Iris pigment epithelial cell (primary cell): ENCODE results near the gene PIGT.

Experiments used
- DNase-seq: peaks from one replicate; pipeline ENCODE4 v3.0.0-alpha.2; 2011; ENCODE audit warnings: low read depth

The PIGT gene

DNA sequence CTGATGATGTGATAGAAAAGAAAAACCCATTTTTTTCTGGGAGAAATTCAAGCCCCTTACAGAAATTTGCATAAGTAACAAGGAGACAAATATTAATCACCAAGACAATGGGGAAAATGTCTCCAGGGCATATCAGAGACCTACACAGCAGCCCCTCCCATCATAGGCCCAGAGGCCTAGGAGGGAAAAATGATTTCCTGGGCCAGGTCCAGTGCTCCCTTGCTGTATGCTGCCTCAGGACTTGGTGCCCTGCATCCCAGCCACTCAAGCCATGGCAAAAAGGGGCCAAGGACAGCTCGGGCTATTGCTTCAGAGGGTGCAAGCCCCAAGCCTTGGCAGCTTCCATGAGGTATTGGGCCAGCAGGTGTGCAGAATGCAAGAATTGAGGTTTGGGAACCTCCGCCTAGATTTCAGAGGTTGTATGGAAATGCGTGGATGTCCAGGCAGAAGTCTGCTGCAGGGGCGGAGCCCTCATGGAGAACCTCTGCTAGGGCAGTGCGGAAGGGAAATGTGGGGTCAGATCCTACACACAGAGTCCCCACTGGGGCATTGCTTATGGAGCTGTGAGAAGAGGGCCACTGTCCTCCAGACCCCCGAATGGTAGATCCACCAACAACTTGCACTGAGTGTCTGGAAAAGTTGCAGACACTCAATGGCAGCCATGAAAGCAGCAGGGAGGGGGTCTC, 15.5 kb upstream of the PIGT start:
- DNase-seq = no peak

DNA sequence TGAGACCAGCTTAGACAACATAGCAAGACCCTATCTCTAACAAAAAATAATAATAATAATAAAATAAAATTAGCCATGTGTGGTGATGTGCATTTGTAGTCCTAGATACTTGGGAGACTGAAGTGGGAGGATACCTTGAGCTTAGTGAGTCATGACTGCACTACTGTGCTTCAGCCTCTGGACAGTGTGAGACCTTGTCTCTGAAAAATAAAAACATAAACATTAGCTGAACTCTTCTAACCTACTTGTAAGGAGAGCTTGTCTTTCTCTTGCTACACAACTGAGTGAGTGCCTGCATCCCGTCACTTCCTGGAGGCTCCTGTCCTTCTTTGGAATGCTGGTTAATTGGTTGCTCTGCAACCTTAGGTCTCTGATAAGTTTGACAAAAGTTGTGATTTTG, 13.0 kb upstream of the PIGT start:
- DNase-seq = peak; percentile 81

DNA sequence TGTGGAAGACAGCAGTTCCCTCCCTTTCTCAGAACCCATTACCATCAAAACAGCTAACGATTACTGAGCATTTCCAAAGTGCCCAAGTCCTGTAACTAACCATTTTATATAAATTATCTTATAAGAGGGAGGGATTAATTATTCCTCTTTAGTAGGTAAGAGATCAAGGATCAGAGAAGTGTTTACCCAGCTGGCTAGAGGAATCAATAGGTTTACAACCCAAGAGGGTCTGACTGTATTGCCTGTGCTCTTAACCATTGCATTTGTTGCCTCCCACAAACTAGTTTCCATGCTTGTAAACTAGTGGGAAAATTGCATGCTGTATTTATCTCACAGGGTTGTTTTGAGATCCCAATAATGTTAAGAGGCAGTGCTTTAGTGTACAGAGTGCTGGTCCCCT, 11.5 kb upstream of the PIGT start:
- no peak for DNase-seq

DNA sequence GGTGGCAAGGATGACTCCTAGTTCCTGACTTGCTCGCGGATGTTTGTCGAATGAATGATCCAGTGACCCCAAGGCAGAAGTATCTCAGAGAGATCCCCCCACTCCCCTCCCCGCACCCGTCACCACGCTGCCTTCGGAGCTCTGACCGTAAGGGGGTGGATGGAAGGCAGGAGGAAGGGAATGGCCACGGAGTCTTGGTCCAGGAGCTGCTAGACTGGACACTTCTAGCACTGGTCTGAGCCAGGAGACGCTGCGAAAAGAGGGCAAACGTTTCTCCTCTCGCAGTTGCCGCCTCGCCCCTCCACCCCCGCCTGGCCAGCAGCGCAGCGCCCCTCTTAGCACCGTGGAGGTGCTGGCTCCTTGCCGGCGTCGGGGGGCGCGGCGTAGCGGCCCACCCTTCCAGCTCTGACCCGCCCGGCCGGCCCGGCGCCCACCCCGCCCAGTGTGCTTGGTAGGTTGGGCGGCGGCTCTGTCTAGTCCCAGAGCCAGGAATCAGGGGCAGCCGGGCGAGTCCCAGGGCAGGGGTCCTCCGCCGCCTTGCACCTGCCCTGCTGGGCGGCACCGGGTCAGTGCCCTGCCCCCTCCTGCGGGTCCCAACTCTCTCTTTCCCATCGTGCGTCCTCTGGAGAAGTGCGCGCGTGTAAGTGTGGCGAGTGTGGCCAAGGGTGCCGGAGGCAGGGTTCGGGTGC, 10.2 kb upstream of the PIGT start:
- DNase-seq = no peak

DNA sequence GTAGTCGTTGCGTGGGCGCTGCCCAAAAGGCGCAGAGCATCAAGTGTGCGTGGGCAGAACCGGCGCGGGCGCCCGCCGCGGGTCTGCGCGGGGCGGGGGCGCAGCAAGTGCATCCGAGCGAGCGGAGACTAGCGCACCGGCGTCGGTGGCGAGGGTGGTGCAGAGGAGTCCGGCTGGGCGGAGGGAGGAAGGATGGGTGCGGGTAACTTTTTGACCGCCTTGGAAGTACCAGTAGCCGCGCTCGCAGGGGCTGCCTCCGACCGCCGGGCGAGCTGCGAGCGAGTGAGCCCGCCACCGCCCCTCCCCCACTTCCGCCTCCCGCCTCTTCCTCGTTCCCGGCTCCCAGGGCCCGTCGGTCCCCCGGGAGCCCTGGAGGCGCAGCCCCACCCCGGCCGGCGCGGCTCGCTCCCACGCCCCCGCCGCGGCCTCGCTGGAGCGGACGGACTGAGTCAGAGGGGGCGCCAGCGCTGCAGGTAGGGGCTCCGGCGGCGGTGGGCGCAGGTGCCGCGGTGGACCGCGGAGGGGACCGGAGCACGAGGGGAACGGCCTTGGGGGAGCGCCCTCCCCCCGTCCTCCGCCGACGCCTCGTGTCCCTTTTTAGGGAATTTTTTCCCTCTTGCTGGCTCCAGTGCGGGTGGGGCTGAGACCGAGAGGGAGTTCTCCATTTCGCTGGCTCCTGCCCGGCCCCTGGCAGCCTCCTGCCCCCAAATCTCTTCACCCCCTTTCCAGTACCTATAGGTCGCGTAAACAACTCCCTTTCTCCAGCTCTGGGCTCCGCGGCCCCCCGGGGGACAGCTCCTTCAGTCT, 9.5 kb upstream of the PIGT start:
- DNase-seq = no peak

DNA sequence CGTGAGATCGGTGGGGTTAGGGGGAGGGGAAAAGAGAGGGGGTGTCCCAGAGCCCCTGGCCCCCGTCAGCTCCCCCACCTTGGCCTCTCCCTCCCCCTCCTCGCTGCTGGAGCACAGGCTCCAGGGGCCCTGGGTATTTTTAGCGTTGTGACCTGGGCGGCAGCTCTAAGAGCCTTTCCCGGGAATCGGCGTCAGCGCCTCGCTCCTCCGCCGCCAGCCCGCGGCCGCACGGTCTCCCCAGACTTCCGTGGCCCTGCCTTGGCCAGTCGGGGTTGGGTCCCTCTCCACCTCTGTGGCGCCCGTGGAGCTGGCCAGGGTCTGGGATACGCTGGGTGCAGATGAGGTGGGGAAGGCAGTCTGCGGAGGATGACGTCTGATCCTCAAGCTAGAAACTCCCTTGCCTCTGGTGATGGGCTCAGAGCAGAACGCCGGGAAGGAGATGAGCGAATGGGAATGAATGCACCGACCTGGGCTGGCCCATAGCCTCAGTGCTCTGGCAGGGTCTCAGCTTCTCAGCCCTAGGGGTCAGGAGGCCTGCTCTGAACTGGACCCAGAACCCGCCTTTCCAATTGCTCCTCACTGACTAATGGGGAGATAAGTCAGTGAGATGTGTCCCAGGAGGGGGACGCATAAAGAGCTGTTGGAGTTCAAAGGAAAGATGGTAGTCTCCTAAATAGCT, 8.7 kb upstream of the PIGT start:
- DNase-seq = peak; percentile 50

DNA sequence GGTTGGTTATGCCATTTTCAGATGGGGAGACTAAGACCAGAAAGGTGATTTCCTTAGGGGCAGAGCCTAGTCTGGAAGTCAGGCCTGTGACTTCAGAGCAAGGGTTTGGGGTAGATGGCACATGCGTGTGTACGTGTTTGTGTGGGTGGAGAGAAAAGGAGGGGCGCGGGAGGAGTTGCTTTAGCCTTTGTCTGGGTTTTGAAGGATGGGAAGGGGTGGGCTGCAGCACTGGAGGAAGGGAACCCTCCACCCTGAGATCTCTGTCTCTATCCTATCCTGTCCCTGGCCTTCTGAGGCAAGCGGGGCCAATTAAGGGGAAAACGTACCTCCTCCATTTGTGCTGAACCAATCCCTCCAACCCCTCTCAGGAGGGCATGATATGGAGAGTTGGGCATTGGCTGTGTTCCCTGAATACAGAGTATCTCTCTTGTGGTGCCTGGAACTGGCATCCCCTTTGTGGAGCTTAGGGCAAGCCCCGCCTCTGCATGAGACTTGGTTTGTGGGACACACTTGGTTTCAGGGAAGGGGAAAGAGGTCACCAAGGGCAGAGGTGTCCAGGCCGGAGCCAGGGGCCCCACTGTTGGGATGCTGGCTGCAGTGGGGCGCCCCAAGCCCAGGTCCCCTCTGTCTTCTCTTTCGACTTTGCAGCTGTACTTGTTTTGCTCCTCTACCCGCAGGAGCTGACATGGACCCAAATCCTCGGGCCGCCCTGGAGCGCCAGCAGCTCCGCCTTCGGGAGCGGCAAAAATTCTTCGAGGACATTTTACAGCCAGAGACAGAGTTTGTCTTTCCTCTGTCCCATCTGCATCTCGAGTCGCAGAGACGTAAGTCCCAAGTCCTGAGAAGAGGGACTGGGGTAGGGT, 7.9 kb upstream of the PIGT start, which contains the start of gene DBNDD2:
Gene DBNDD2 (plus strand): TSS at position 507 of the 863 bp plus-strand sequence. CDS start 179 bp downstream, at position 686.
- DNase-seq = no peak

DNA sequence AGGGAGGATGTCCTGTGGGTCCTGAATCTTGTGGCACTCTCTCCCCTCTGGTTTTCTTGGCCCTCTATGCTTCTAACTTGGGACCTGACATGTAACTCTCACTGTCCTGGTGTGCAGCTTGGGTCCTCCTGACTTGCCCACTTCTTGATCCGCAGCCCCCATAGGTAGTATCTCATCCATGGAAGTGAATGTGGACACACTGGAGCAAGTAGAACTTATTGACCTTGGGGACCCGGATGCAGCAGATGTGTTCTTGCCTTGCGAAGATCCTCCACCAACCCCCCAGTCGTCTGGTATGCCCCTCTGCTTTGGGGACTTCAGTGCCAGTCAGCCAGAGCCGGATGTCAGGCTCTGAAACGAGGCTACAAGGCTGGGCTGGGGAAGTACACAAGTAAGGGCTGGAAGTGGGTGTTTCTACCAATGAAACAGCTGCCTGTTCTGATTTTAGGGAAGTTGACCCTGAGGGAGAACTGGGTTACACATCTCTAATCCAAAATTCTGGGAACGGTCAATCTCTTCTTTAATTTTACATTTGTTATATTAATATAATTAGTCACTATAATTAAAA, 7.2 kb upstream of the PIGT start:
- no peak for DNase-seq

DNA sequence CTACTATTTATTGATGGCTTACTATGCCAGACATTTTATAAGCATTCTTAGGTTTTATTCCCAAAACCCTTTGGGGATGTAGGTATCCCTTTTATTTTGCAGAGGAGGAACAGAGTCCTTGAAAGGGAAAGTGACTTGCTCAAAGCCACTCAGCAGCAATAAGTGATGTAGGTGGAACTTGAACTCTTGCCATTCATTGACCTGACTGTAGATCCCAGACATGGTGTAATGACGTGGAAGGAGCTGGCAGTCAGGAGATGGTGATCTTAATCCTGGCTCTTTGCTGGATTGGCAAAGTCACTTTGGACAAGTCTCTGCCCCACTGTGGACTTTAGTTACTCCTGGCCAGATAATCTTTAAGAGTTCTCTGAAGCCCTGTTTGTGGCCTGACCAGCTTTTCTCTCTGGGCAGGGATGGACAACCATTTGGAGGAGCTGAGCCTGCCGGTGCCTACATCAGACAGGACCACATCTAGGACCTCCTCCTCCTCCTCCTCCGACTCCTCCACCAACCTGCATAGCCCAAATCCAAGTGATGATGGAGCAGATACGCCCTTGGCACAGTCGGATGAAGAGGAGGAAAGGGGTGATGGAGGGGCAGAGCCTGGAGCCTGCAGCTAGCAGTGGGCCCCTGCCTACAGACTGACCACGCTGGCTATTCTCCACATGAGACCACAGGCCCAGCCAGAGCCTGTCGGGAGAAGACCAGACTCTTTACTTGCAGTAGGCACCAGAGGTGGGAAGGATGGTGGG, 6.2 kb upstream of the PIGT start:
- no peak for DNase-seq

DNA sequence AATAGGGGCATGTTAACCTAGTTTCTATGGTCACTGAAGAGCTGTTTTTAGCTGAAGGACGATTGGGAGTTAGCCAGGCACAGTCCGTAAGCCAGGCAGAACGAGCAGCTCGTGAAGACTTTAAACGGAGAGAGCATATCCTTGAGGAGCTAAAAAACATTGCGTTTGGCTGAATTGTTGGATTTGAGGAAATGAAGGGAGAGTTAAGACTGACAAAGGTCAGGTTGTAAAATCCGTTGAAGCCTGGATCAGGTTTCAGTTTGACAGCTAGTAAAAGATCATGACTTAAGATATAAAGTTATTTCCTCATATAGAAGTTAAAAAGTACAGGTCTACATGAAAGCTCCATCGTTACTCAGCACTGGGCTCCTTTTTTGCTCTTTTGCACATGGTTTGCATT, 5.1 kb upstream of the PIGT start:
- no peak for DNase-seq

DNA sequence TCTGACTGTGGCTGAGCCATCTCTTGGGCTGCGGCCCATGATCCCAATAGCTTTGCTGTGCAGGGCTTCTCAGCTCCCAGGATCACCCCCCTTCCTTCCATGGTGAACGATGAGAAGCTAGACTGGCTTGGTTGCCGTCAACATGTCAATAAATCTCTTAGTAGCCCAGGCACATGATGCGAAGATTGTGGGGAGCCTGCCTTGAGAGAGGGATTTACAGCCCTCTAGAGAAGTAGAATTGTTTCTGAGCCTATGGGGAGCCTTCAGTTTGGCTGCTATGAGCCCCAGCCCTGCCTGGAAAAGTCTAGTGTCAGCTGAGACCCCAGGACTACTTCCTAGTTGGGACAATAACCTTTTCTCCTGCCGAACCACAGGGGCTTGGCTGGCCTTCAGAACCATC, 3.3 kb upstream of the PIGT start:
- no peak for DNase-seq

DNA sequence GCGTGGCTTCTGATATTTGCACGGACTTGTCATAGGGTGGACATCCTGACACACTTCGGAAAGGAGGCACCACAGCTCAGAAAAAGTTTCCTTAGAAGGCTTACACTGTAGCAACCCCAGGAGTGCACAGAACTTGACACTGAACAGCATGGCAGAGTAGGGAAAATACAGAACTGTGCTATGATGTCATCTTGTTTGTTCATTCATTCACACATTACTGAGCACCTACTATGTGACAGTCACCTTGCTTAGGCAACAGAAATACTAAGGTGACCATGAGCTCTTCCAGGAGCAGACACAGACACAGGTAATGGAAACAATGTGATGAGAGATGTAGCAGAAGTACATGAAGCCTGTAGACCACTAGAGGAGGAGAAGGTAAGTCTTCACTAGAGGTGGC, 2.5 kb upstream of the PIGT start:
- DNase-seq = no peak

DNA sequence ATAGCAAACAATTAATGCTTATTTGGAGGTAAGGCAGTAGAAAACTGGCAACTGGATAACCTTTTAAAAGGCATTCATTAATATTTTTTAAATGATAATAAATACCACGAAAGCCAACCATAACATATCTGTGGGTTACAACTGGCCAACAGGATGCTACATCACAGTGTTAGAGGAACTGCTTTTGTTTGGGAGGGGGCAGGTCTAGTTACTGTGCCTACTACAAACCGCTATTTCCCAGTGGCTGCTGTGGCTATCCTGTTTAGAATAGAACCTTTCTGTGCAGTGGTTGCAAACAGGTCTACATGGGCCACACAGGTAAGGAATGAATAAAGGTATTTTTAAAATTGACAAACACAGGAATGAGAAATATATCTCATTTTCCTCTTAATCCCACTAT, 976 bp downstream of the PIGT start:
- DNase-seq = no peak

DNA sequence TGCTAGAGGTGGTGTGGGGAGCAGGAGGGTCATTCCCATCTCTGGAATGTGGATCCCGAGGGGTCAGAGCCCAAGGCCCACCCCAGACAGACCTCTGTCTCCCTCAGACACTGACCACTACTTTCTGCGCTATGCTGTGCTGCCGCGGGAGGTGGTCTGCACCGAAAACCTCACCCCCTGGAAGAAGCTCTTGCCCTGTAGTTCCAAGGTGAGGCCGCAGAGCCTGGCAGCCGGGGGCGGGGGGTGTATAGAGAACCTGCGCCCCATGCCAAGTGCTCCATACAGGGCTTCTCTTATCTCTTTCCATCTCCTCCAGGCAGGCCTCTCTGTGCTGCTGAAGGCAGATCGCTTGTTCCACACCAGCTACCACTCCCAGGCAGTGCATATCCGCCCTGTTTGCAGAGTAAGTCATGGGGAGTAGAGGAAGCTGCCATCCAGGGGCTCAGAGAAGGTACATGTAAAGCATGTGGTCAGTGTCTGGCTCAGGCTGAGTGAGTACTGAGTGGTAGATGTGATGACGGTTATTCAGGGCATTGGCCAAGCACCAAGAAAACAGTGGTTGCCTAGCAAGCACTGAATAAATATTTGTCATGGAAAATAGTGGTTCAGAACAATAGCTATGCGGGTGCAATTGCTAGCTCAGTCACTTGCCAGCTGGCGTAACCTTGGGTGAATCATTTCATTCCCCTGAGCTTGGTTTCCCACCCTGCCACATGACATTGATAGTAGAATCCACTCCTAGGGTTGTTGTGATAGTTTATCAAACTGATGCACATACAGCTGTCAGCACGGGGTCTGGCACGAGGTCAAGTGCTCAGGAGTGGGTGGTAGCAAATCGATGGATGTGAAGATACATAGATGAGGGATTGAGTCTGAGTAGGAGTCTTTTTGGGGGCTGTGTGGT, 3.5 kb downstream of the PIGT start:
- peak; percentile 89 for DNase-seq

DNA sequence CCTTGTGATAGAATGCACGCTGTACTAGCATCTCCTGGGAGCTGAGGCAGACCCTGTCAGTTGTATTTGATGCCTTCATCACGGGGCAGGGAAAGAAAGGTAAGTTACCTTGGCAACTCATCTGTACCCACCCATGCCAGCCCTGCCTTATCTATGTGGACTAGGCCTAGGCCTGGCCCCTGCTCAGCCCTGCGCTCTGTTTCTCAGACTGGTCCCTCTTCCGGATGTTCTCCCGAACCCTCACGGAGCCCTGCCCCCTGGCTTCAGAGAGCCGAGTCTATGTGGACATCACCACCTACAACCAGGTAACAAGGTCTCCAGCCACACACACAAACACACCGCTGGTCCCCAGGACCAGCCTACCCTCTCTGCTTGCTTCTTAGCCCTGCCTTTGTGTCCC, 4.2 kb downstream of the PIGT start:
- no peak for DNase-seq

DNA sequence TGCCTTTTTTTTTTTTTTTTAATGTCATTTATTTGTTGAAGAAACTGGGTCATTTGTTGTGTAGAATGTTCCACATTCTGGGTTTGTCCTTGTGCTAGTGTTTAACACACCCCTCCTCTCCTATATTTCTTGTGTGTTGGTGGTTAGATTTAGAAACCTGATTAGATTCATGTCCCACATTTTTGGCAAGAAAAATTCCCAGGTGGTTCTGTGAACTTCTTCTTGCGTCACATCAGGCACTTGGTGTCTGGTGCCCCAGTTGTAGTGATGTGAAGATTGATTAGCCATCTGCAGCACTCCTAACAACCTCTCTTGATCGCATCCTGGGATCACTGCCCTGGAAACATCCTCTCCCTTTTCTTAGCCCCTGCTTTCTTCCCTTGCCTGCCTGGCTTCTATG, 7.8 kb downstream of the PIGT start:
- no peak for DNase-seq

DNA sequence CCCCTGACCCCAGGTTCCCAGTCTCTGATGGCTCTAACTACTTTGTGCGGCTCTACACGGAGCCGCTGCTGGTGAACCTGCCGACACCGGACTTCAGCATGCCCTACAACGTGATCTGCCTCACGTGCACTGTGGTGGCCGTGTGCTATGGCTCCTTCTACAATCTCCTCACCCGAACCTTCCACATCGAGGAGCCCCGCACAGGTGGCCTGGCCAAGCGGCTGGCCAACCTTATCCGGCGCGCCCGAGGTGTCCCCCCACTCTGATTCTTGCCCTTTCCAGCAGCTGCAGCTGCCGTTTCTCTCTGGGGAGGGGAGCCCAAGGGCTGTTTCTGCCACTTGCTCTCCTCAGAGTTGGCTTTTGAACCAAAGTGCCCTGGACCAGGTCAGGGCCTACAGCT, 9.6 kb downstream of the PIGT start:
- no peak for DNase-seq

DNA sequence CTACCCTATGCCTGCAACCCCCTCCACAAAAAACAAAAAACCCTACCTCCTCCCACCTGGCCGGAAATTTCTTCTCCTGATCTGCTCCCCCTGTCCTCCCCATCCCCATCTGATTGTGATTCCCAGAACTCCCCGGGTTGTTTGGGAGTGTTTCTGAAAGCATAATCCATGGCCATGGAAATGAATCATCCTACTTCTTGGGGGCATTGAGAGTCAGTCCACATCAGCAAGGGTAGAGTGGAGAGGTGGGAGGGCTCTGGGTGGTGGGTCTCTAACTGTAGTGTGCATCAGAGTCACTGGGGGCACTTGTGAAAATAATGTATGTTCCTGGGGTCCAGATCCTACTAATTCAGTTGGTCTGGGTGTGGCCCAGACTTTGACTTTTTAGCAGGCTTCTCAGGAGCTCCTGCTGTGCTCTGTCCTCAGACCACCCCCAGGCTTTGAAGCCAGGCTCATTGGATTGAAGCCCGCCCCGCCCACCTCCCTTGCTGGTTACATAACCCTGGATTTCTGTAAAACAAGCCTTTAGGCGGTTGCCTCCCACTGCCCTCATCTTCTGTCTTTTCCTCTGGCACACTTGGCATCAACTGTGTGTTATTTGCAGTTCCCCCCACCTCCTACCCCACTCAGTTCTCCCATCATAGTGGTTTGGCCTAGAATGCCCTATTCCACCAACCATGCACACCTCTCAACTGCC, 10.5 kb downstream of the PIGT start:
- DNase-seq = no peak
